Measurements from ENCODE around the gene MSLN.

DNA sequence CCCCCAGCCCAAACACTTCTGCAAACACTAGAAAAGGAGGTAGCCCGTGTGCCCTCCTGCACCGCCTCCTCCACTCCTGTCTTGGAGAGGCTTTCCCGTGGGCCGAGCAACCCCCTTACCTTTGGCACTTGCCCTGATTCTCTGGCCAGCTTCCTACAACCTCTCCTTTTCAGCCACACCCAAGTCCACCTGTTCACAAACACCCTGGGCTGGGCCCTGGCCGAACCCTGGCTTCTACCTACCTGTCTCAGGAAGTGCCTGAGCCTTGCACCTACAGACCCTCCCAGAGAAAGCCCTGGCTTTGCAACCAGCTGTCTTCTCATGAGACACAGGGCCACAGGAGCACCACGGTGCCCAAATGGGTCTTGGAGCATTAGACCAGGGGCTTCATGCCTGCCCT is 41.6 kb upstream of the MSLN start:
- TF ChIP-seq, protein P1, sequence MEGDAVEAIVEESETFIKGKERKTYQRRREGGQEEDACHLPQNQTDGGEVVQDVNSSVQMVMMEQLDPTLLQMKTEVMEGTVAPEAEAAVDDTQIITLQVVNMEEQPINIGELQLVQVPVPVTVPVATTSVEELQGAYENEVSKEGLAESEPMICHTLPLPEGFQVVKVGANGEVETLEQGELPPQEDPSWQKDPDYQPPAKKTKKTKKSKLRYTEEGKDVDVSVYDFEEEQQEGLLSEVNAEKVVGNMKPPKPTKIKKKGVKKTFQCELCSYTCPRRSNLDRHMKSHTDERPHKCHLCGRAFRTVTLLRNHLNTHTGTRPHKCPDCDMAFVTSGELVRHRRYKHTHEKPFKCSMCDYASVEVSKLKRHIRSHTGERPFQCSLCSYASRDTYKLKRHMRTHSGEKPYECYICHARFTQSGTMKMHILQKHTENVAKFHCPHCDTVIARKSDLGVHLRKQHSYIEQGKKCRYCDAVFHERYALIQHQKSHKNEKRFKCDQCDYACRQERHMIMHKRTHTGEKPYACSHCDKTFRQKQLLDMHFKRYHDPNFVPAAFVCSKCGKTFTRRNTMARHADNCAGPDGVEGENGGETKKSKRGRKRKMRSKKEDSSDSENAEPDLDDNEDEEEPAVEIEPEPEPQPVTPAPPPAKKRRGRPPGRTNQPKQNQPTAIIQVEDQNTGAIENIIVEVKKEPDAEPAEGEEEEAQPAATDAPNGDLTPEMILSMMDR (IDR thresholded peaks at IDR 0.05) = no peak
- TF ChIP-seq POLR2A (IDR thresholded peaks at IDR 0.05) = no peak
